Stimulated activated naive CD8-positive, alpha-beta T cell treated with anti-CD3 and anti-CD28 coated beads, Interleukin-15, Interleukin-2, amounts not matched to agents 100 ng/mL and 50 ng/mL, for 24 hours (primary cell): ENCODE measurements around the gene NRP1.

Source experiments
- H3K27ac Mint-ChIP-seq: one replicate; pipeline ENCODE4 v1.8.0; 2021; ENCODE audit warnings: mild to moderate bottlenecking, mixed read lengths
- H3K27me3 Mint-ChIP-seq: one replicate; pipeline ENCODE4 v1.8.0; 2021; ENCODE audit warnings: mixed read lengths
- H3K36me3 Mint-ChIP-seq: one replicate; pipeline ENCODE4 v1.8.0; 2021; ENCODE audit warnings: low read depth, mixed read lengths
- H3K4me1 Mint-ChIP-seq: one replicate; pipeline ENCODE4 v1.8.0; 2021; ENCODE audit warnings: low read depth, mixed read lengths
- H3K4me3 Mint-ChIP-seq: one replicate; pipeline ENCODE4 v1.8.0; 2021; ENCODE audit warnings: mild to moderate bottlenecking, mixed read lengths
- H3K9me3 Mint-ChIP-seq: one replicate; pipeline ENCODE4 v1.8.0; 2021; ENCODE audit warnings: mixed read lengths

The NRP1 gene

DNA sequence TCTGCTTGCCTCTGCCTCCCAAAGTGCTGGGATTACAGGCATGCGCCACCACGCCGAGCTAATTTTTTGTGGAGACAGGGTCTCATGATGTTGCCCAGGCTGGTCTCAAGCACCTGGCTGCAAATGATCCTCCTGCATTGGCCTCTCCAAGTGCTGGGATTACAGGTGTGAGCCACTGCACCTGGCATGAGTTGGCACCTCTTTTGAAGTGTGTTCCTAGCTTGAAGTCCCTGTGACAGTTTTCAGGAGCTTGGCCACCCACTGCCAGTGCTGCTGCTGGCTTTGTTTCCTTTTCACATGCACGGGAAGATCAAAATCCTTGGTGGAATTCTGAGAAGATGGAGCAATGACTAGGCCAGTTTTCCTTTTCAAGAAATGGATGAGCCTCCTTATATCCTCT, 126.3 kb downstream of the NRP1 start:
- H3K9me3 Mint-ChIP-seq: no peaks in the 10 kb centered on the region
- H3K27me3 Mint-ChIP-seq: no peaks in the 10 kb centered on the region
- no peak overlapping the region for H3K4me3 Mint-ChIP-seq
- H3K4me1 Mint-ChIP-seq: peaks cover 7% of the 10 kb centered on the region
- H3K36me3 Mint-ChIP-seq: no peaks in the 10 kb centered on the region
- no peak overlapping the region for H3K27ac Mint-ChIP-seq

DNA sequence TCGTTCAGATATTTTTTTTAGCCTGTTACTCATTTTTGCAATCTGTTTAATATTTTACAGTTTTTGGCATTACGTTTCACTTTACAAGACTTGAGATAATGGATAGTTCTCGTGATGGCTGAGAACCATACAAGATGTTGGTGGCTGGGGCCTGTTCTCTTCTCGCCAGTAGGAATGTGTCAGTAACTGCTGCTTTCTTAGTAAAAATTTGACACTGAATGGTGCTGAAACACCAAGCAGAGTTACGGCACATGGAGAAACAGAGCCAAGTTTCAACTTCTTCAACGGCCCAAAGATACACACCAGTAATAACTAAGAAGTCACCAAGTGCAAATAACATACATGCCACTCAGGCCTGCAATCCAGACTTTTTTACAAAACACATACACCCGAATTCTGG, 130.4 kb downstream of the NRP1 start:
- Mint-ChIP-seq H3K4me3 (no peak overlapping the region), H3K9me3 (no peaks in the 10 kb centered on the region), H3K27me3 (no peaks in the 10 kb centered on the region)

DNA sequence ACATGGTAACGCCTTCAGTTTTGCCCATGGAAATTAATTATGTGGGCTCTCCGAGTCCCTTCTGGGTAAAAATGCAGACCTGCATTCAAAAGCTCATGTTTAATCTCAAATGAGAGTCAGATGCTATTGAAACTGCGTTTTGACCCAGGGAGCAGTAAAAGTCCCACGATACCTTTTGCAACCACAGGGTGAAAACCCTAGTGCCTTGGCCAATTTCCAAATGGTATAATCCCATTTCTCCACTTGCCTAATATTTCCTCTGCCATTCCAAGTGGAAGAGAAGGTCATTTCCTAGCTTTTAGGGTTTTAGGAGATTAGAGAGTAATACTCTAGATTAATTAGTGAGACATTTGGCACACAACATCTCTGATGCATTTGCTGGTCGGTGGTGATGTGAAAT, 132.5 kb downstream of the NRP1 start:
- H3K36me3 Mint-ChIP-seq: no peaks in the 10 kb centered on the region
- H3K27me3 Mint-ChIP-seq: no peaks in the 10 kb centered on the region
- no peak overlapping the region for H3K4me3 Mint-ChIP-seq
- H3K4me1 Mint-ChIP-seq: no peaks in the 10 kb centered on the region
- H3K9me3 Mint-ChIP-seq: no peaks in the 10 kb centered on the region
- H3K27ac Mint-ChIP-seq: no peak overlapping the region

More for the DNA sequence above, 130.4 kb downstream of the NRP1 start:
- no peaks in the 10 kb centered on the region for H3K36me3 Mint-ChIP-seq
- H3K27ac Mint-ChIP-seq: no peak overlapping the region
- H3K4me1 Mint-ChIP-seq: no peaks in the 10 kb centered on the region

DNA sequence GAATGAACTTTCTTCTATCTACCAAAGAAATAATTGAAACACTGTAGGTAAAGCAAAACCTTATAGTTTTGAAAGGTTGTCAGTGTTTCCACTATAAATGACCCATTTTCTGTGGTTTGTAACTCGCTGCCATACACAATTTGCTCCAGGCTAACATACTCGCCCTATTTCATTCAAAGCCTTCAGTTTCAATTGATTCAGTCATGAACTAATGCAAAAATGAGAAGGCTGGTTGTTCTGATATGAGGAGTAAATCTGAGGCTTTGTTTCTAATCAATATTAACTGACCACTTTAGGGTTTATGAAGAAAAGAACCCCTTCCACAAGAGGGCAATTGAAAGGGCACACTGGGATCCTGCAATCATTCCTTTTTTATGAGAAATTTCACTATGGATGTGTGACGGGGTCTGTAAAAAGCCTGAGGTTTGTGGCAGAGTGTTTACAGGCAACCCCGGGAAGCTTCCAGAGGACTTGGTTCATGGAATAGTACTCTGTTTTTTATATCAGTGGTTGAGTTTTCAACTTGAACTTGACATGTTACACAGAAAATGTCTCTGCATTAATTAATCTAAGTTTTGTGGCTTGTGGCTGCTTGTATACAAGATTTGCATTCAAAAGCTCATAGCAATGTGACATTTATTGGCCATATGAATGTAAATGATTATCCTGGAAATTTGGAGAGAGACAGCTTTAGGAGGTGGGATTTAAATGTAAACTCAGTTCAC, 133.2 kb downstream of the NRP1 start:
- peaks cover 3% of the 10 kb centered on the region for H3K27me3 Mint-ChIP-seq

DNA sequence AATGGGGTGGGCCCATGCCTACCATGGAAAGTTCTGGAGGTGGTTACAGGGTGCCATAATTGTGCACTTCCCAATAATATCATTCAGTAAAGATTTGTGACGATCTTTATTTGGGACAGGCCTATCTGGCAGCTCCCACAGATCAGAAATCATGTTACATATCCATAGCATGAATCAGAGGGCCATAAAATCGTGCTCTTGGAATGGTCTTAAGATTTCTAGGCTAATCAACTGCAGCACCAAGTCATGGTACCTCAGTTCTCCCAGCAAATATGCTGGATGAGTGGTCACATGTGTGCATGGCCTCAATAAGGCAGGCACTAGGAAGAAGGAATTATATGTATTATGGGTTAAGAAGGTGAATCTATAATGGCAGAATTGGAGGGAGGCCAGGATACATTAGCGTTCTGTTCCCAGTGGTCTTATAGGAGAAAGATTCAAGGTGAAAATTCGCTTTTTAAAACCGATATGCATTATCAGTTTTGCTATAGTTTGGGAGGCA, 134.7 kb downstream of the NRP1 start:
- H3K9me3 Mint-ChIP-seq: no peaks in the 10 kb centered on the region
- H3K27me3 Mint-ChIP-seq: peaks cover 9% of the 10 kb centered on the region
- no peak overlapping the region for H3K27ac Mint-ChIP-seq
- H3K36me3 Mint-ChIP-seq: no peaks in the 10 kb centered on the region
- no peaks in the 10 kb centered on the region for H3K4me1 Mint-ChIP-seq
- no peak overlapping the region for H3K4me3 Mint-ChIP-seq

More for the DNA sequence above, 133.2 kb downstream of the NRP1 start:
- Mint-ChIP-seq H3K27ac (no peak overlapping the region), H3K36me3 (no peaks in the 10 kb centered on the region), H3K4me3 (no peak overlapping the region), H3K4me1 (no peaks in the 10 kb centered on the region), H3K9me3 (no peaks in the 10 kb centered on the region)

DNA sequence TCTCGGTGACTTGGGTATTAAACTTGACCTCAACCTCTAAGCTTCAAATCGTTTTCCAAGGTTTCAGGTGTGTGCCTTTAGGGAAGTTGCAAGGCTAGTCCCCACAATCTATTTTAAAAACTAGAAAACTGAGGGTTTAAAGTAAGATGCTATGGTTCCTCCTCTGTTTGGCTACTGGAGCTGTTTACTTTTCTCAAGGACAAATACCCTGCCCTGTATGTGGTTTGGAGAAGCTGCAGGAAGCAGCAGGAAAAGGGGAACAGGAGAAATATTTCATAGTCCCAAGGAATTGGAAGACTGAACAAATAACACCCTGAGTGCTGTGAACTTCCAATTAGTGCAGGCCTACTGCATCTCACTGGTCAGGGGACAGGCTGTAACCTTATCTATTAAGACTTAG, 135.9 kb downstream of the NRP1 start:
- Mint-ChIP-seq H3K9me3 (no peaks in the 10 kb centered on the region), H3K4me3 (no peak overlapping the region), H3K27me3 (peaks cover 14% of the 10 kb centered on the region), H3K36me3 (no peaks in the 10 kb centered on the region), H3K4me1 (no peaks in the 10 kb centered on the region), H3K27ac (no peak overlapping the region)

DNA sequence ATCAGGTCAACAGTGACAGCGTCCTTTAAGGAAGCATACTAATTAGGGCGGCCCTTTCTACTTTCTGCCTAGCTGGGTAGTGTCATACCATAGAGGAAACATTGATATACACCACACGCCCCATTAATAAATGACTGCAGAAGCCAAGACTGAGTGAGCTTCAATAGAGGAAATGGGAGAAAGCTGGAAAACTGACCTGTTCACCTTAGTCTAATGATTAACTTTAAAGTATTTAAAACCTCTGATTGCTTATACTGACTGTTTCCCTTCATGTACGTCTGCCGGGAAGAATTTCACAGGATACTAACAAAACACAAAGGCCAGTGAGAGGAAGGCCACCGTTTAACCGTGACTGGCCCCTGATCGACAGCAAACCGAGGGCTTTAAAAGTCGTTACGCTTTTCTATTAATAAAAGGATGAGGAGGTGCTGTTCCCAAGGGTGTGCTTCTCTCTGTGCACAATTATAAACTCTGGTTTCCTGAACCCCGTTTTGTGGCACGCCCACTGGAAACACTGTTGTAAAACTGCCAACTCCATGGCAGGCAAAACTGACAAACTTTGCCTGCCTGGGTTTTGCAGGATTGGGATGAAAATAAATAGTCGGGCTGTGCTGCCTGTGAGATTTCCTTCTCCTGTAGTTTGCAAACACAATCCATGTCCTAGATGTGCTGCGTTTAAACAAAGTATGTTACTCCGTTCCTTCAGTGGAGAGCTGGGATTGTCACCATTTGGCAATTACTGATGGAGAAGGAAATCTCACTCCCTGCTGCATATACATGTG, 137.6 kb downstream of the NRP1 start:
- Mint-ChIP-seq H3K27me3 (peaks cover 14% of the 10 kb centered on the region), H3K9me3 (no peaks in the 10 kb centered on the region), H3K27ac (no peak overlapping the region), H3K4me1 (no peaks in the 10 kb centered on the region), H3K36me3 (no peaks in the 10 kb centered on the region), H3K4me3 (no peak overlapping the region)

DNA sequence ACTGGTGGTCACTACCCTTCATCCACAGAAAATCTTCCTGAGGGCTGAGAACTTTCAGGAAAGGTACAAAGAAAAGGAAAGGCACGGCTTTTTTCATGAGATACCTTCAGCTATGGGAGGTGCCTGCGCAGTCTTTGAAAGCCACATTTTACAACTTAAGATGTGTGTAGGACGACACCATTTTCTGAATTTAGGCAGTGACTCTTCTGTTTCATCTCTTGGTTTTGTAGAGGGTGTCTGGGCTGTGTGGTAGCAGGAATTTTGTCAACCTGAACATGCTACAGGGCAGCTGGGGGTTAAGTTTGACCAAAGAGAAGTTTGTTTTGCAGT, 138.1 kb downstream of the NRP1 start:
- Mint-ChIP-seq H3K27me3 (peaks cover 14% of the 10 kb centered on the region), H3K9me3 (no peaks in the 10 kb centered on the region), H3K4me1 (no peaks in the 10 kb centered on the region), H3K27ac (no peak overlapping the region), H3K4me3 (no peak overlapping the region), H3K36me3 (no peaks in the 10 kb centered on the region)

DNA sequence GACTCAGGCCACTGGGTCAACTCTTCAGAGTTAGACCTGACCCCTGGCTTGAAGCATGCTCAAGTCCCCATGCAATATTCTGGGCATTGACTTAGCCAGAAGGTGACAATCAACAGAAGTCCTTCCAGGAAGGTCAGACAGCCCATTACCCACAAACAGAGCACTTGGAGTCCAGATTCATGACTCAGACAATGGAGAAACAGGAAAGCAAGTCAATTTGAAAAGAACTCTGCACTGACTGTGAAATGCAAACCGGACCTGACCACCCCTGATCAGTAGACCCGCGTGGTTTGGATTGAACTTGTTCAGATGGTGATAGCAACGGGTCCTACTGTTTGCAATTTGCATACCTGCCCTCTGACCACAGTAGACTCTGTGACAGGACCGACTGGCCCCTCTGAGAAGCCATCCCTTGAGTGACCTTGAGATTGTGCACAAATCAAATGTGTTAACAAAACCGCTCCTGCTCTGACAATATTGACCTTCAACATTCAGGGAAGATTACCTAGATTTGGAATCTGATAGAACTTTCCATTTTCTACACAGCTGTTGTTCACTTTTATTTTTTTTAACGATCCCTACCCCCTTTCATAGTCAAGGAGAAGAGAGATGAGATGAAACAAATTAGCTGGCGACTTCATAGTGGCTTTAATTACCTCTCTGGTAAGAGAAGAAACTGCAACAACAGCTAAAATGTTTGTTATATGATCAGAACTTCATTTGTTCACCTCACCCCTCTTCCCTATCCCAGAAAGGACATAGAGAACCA, 138.7 kb downstream of the NRP1 start:
- H3K9me3 Mint-ChIP-seq: no peaks in the 10 kb centered on the region
- H3K27me3 Mint-ChIP-seq: peaks cover 14% of the 10 kb centered on the region
- no peak overlapping the region for H3K27ac Mint-ChIP-seq
- H3K4me3 Mint-ChIP-seq: no peak overlapping the region
- H3K36me3 Mint-ChIP-seq: no peaks in the 10 kb centered on the region
- no peaks in the 10 kb centered on the region for H3K4me1 Mint-ChIP-seq

DNA sequence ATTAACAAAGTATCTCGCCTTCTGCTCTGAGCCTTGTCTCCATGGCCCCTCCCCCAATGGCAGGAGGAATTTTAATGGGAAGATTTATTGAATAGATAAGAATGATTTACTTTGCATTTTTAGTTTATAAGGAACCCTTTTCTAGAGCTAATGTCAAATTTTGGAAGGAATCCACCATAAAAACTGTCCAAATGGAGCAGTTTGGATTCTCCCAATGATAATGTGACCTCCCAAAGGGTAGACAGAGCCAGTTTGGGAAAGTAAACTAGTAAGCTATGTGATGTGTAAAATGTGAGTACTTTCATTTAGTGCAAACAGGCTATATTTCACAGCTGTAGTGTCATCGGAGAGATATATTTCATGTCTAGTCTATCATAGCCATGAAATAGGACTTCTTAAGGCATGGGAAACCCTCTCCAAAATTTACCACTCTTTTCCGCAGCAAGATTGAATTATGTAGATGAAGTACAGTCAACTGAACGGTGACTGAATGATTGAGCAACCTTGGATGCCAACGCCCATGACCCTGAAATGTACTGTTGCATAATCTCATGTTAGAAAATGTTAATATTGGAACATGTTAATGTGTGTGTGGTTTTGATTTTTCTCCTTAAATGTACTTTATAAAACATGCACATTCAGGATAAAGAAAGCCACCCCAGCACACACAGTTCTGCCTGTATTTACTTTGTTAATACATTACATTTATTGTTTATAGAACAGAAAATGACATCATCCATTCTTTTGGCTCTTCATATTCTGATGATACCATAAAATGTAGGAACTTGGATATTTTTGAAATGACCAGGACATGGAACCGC, 140.6 kb downstream of the NRP1 start:
- H3K4me3 Mint-ChIP-seq: no peak overlapping the region
- H3K27me3 Mint-ChIP-seq: peaks cover 14% of the 10 kb centered on the region
- no peaks in the 10 kb centered on the region for H3K4me1 Mint-ChIP-seq
- H3K27ac Mint-ChIP-seq: no peak overlapping the region
- H3K9me3 Mint-ChIP-seq: no peaks in the 10 kb centered on the region
- no peaks in the 10 kb centered on the region for H3K36me3 Mint-ChIP-seq

DNA sequence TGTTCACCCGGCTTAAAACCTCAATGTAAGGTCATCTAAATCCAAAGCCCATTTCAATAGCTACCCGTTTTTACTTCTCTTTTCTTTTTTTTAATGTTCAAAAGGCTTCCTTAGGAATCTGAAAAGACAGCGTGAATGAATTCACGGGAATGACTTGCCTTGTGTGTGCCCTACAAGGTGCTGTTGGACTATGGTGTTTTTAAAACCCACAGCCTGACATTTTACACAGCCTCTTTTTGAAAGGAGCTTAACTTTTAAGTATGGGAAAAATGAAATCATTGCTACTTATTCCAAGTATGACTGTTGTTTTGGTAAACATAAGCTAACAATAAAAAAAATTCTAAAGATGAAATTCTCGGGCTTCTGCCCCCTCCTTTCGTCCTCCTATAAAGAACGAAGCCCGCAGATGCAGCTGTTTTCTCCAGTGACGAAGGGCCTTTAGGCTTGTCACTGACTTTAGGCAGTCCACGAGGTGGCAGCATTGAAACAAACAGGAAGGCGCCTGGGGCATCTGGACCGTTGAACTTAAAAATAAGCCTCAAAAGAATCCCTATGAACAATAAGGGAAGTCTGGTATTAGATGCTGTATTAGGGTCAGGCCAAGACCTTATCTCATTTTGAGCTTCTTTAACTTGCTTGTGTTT, 141.3 kb downstream of the NRP1 start:
- no peak overlapping the region for H3K4me3 Mint-ChIP-seq
- no peaks in the 10 kb centered on the region for H3K9me3 Mint-ChIP-seq

DNA sequence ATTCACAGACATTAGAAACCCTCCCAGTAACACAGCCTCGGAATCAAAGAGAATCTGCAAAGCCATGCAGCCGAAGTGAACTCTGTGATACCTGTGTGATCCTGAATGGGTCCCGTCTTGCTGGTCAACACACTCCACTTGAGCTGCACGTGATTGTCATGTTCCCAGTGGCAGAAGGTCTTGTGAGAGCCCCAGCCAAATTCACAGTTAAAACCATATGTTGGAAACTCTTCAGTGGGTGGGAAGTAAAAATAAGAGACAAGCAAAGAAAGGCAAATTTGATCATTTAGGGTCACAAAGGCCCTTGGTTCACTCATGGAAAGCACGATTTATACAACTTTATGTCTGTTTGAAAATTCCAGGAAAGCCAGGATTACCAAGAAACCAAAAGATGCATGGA, 142.3 kb downstream of the NRP1 start:
- no peak overlapping the region for H3K27ac Mint-ChIP-seq
- peaks cover 14% of the 10 kb centered on the region for H3K27me3 Mint-ChIP-seq
- H3K4me3 Mint-ChIP-seq: no peak overlapping the region

More for the DNA sequence above, 141.3 kb downstream of the NRP1 start:
- peaks cover 14% of the 10 kb centered on the region for H3K27me3 Mint-ChIP-seq
- no peaks in the 10 kb centered on the region for H3K4me1 Mint-ChIP-seq
- H3K36me3 Mint-ChIP-seq: no peaks in the 10 kb centered on the region
- H3K27ac Mint-ChIP-seq: no peak overlapping the region

DNA sequence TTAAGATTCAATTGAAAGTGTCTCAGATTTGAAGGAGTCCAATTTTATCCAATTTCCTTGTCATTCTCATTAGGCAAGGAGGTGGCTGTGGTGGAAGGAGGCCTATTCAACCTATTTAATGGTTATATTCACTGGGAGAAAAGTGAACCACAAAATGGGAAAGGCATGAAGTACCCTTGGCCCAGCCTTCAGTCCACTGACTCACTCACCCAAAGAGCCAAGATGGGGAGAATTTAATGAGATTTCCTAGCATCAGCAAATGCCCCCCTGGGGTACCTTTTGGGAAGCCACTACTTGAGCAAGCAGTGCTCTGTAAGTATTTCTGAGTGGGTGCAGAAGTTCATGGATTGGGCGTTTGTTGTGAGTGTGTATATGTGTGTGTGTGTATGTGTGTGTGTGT, 144.1 kb downstream of the NRP1 start:
- Mint-ChIP-seq H3K27me3 (peaks cover 6% of the 10 kb centered on the region), H3K9me3 (no peaks in the 10 kb centered on the region), H3K36me3 (no peaks in the 10 kb centered on the region), H3K4me3 (no peak overlapping the region), H3K27ac (no peak overlapping the region), H3K4me1 (no peaks in the 10 kb centered on the region)

More for the DNA sequence above, 142.3 kb downstream of the NRP1 start:
- H3K36me3 Mint-ChIP-seq: no peaks in the 10 kb centered on the region
- H3K9me3 Mint-ChIP-seq: no peaks in the 10 kb centered on the region
- no peaks in the 10 kb centered on the region for H3K4me1 Mint-ChIP-seq

DNA sequence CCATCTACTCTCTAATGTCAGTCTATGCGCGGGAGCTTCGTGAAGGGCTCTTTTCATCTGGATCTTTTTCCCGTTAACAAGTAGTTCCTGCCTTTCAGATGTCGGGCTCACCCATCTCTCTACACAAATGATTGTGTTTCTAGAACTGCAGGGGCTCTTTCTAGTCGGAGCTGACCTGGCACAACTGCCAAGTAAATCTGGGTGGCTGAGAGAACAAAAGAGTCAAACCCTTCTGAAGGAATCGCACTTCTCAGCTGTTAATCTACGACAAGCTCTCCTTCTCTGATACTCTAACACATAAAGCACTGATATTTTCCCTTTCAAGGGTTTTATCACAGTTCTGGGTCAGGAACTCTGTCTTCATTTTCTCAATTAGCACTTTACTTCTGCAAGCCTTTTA, 144.7 kb downstream of the NRP1 start:
- H3K36me3 Mint-ChIP-seq: no peaks in the 10 kb centered on the region
- H3K9me3 Mint-ChIP-seq: no peaks in the 10 kb centered on the region
- no peak overlapping the region for H3K27ac Mint-ChIP-seq
- H3K4me3 Mint-ChIP-seq: no peak overlapping the region
- H3K4me1 Mint-ChIP-seq: no peaks in the 10 kb centered on the region
- H3K27me3 Mint-ChIP-seq: peaks cover 5% of the 10 kb centered on the region
